HT-29 (cell line): ENCODE results near the gene CCDC121. TPM values are rescaled to one million over a fixed set of nuclear protein-coding genes. Genes with fewer than 3 reads are reported as not detected.

Experiments
- DNase-seq: peaks from one replicate; pipeline ENCODE4 v3.0.0-alpha.2; 2015; ENCODE audit warnings: low spot score
- total RNA-seq: library from RNA; depleted of rRNA; stranded (reverse); fragments of >200 nt; shearing (Covaris generic); gene quantifications from 2 replicates; pipeline ENCODE4 v1.2.3, GENCODE V29; 2014; rRNA removed

Gene CCDC121, protein sequence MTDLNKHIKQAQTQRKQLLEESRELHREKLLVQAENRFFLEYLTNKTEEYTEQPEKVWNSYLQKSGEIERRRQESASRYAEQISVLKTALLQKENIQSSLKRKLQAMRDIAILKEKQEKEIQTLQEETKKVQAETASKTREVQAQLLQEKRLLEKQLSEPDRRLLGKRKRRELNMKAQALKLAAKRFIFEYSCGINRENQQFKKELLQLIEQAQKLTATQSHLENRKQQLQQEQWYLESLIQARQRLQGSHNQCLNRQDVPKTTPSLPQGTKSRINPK
- total RNA-seq: 0.99 and 3.7 TPM in 2 replicates

GRCh38 chr2:27628767-27629709 lies at the start of gene CCDC121, which contains the start of gene GPN1:
Gene CCDC121, minus strand, starts transcription at chr2:27629012. Its CDS starts 1,213 bp downstream, at chr2:27627799.
Gene GPN1, plus strand, starts transcription at chr2:27629050. Its CDS starts 9 bp downstream, at chr2:27629059.
- DNase-seq: peak; percentile 84

- DNase-seq: no peak
Measured at GRCh38 chr2:27672723-27673486, 44.1 kb upstream of the CCDC121 start.

- no peak for DNase-seq
Measured at GRCh38 chr2:27671235-27671634, 42.4 kb upstream of the CCDC121 start.

DNA sequence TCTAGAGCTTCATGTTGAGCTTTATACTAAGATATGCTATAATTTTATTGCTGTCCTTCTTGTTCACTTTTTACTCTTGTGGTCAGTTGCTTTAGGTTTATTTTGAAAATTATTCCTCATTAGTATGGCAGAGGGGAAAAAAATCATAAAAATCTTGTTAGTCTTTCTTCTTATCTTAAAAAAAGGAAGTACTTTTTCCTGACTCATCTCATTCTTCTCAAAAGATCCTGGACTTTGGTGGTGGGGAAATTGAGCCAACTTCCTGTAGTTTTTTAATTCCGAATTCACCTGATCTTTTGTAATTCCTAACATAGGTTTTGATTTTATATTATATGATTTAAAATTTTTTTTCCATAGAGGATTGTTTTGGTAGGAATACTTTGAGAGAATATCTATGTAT lies 38.6 kb upstream of the CCDC121 start:
- DNase-seq: no peak

- DNase-seq: no peak
Measured at GRCh38 chr2:27664622-27665363, 36.0 kb upstream of the CCDC121 start.

- no peak for DNase-seq
Measured at GRCh38 chr2:27664154-27664574, 35.4 kb upstream of the CCDC121 start.

GRCh38 chr2:27663285-27664153 lies 34.7 kb upstream of the CCDC121 start, which contains the start of the genes SLC4A1AP and SUPT7L:
Gene SLC4A1AP, plus strand, starts transcription at chr2:27663889. Its CDS starts 26 bp downstream, at chr2:27663915.
Gene SUPT7L, minus strand, starts transcription at chr2:27663614. Its CDS starts 1,422 bp downstream, at chr2:27662192.
- peak; percentile 90 for DNase-seq

GRCh38 chr2:27661371-27661770 lies 32.6 kb upstream of the CCDC121 start:
- DNase-seq: no peak

DNA sequence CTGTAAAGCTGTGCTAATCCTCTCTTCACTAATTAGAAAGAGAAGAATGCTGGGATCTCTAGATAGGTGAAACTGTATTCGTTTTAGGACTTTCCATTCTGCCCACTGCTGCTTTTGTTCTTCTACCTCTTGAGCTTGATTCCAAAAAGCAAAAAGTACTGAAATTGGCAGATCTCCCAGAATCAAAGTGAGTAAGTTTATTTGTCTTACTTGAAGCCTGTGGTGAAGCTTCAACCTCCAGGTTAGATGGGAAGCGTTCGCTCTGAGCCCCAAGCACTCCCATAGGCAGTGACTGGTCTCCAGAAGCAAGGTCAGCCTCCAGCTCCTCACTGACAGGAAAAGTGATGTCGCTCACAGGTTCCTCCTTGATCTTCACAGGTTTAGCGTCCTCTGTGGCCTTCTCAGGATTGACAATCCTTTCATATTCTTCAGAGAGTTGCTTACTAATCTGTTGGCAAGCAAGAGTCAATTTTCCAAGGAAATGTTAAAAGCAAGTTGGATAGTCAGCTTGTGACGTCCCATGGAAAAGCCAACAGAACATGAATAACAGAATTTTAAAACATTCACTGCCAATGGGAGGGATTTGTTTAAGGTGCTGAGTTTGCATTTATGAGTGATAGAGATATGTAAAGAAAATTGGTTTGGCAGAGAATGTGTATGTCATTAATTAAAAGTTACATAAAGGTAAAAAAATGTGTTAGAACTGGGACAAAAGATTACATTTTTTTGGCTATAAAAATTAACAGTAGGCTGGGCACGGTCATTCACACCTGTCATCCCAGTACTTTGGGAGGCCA lies 26.5 kb upstream of the CCDC121 start:
- DNase-seq: no peak

- DNase-seq: no peak
Measured at GRCh38 chr2:27653397-27653796, 24.6 kb upstream of the CCDC121 start.

- DNase-seq: no peak
Measured at GRCh38 chr2:27652790-27653189, 24.0 kb upstream of the CCDC121 start.

DNA sequence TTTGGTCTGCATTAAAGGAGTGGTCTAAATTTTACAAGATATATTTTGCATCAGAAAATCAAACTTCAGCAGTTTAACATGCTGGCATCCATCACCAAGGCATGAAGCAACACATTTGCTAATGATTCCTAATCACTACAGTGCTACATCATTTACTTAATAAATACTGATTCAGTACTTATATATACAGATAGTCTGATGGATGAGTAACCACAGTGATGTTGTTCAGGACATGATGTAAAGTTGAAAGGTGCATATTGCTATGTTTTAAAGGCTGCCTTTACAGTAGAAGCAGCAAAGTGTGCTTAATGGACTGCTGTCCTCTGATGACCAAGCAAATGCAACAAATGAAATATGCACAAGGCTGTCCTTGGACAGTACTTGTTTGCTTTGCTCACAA lies 23.5 kb upstream of the CCDC121 start:
- no peak for DNase-seq

DNA sequence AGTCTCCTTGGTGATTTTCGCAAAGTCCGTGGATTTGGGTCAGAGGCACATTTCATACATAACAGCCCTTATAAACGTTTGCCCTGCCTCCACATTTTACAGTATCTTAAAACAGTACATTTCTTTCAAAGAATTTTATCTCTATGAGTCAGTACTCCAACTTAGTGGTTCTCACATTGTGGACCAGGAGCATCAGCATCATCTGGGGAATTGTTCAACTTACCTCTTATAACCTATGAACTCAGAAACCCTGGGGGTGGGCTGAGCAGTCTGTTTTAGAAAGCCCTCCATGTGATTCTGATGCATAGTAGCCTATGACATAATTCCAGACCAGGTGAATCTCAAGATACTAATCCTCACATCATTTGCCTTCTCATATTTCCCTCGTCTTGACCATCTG lies 22.2 kb upstream of the CCDC121 start:
- no peak for DNase-seq

GRCh38 chr2:27647737-27648136 lies 18.9 kb upstream of the CCDC121 start:
- DNase-seq: no peak

GRCh38 chr2:27647289-27647688 lies 18.5 kb upstream of the CCDC121 start:
- DNase-seq: no peak

GRCh38 chr2:27645197-27645596 lies 16.4 kb upstream of the CCDC121 start:
- DNase-seq: no peak

DNA sequence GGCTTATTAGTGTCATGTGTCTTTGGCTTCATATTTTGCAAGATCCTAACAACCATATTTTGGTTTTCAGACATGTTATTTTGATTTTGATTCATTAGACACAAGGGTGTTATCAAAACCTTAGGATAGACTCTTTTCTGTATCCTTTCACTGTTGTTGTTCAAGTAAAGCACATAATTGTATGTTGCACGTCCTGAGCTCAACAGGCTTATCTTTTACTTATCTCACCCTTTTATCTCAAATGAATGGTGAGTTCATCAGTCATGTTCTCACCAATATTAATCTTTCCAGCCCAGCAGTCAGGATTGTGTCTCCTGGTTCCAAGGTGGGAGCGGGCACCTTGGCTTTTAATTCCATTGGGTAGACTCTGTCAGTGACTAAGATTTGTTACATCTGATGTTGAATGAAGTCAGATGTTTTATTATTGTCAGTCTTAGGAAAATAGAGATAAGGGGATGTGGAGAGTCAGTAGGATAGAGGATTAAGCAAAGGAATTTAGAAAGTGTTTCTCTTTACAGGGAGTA lies 12.0 kb upstream of the CCDC121 start:
- DNase-seq: no peak

- no peak for DNase-seq
Measured at GRCh38 chr2:27638709-27639108, 9.9 kb upstream of the CCDC121 start.
